ENCODE data around the gene ADCY5. TPM values are rescaled to one million over a fixed set of nuclear protein-coding genes. Genes with fewer than 3 reads are reported as not detected.
A peak's percentile ranks its signal among the peaks of the same experiment; 100 is the strongest.

Gene ADCY5
- total RNA-seq, 1 donor from 2014 or later, result 4.0 TPM

- H3K4me3 ChIP-seq, result no peak overlapping the region
- H3K36me3 ChIP-seq, result no peaks in the 10 kb centered on the region
- H3K27me3 ChIP-seq, result peaks cover 3% of the 10 kb centered on the region
- H3K4me1 ChIP-seq, result no peaks in the 10 kb centered on the region
- intact Hi-C loops (cut with DNase I), result no loop called here
- no peak for DNase-seq
- H3K27ac ChIP-seq, result no peak overlapping the region
- no peak for ATAC-seq
- no peaks in the 10 kb centered on the region for H3K9me3 ChIP-seq
- no peak for TF ChIP-seq CTCF (IDR thresholded peaks at IDR 0.05)
These were observed 9.0 kb upstream of the ADCY5 start for GRCh38 chr3:123457841-123458240.

GRCh38 chr3:123453675-123454074 lies 4.8 kb upstream of the ADCY5 start:
- H3K4me3 ChIP-seq, result no peak overlapping the region
- intact Hi-C loops (cut with DNase I), result no loop called here
- ATAC-seq, result no peak
- no peak overlapping the region for H3K27ac ChIP-seq
- no peaks in the 10 kb centered on the region for H3K36me3 ChIP-seq
- no peak for DNase-seq
- TF ChIP-seq CTCF (IDR thresholded peaks at IDR 0.05), result no peak
- peaks cover 18% of the 10 kb centered on the region for H3K27me3 ChIP-seq
- peaks cover 1% of the 10 kb centered on the region for H3K4me1 ChIP-seq
- H3K9me3 ChIP-seq, result no peaks in the 10 kb centered on the region

- DNase-seq, result no peak
- no peak overlapping the region for H3K27ac ChIP-seq
- intact Hi-C loops (cut with DNase I), result no loop called here
- H3K4me3 ChIP-seq, result no peak overlapping the region
- peaks cover 35% of the 10 kb centered on the region for H3K27me3 ChIP-seq
- H3K9me3 ChIP-seq, result no peaks in the 10 kb centered on the region
- ATAC-seq, result no peak
- TF ChIP-seq CTCF (IDR thresholded peaks at IDR 0.05), result no peak
- no peaks in the 10 kb centered on the region for H3K36me3 ChIP-seq
- H3K4me1 ChIP-seq, result peaks cover 8% of the 10 kb centered on the region
These were observed 2.3 kb upstream of the ADCY5 start for GRCh38 chr3:123451186-123451585.

- Histone ChIP-seq H3K4me1 (peaks cover 8% of the 10 kb centered on the region), H3K27ac (no peak overlapping the region), H3K36me3 (no peaks in the 10 kb centered on the region), H3K9me3 (no peaks in the 10 kb centered on the region), H3K27me3 (peaks cover 32% of the 10 kb centered on the region), H3K4me3 (peak overlapping the region; percentile 53)
- DNase-seq, result no peak
- TF ChIP-seq CTCF (IDR thresholded peaks at IDR 0.05), result no peak
- intact Hi-C loops (cut with DNase I), result no loop called here
- no peak for ATAC-seq
These were observed 1.2 kb upstream of the ADCY5 start for GRCh38 chr3:123449997-123450604.

GRCh38 chr3:123449102-123449996 lies 459 bp upstream of the ADCY5 start:
- ATAC-seq (peak; percentile 45), DNase-seq (no peak)
- peak overlapping the region; percentile 53 for H3K4me3 ChIP-seq
- no peak overlapping the region for H3K27ac ChIP-seq
- no peaks in the 10 kb centered on the region for H3K36me3 ChIP-seq
- H3K27me3 ChIP-seq, result peaks cover 32% of the 10 kb centered on the region
- intact Hi-C loops (cut with DNase I), result no loop called here
- peaks cover 8% of the 10 kb centered on the region for H3K4me1 ChIP-seq
- H3K9me3 ChIP-seq, result no peaks in the 10 kb centered on the region
- TF ChIP-seq CTCF (IDR thresholded peaks at IDR 0.05), result no peak
